Osteoblast (primary cell): ENCODE results near the gene CACNB2. TPM values are rescaled to one million over a fixed set of nuclear protein-coding genes. Genes with fewer than 3 reads are reported as not detected.

ENCODE experiments used
- DNase-seq: peaks from one replicate; pipeline ENCODE4 v3.0.0; 2011; ENCODE audit warnings: low spot score, mixed read lengths; ENCODE audit not compliant: insufficient read length; ENCODE audit errors: missing footprints
- H2AFZ ChIP-seq: 2 replicates; pipeline ENCODE4 v1.6.0; 2011; ENCODE audit warnings: mild to moderate bottlenecking, low read length
- H3K27ac ChIP-seq: 2 replicates; pipeline ENCODE4 v1.5.1; 2011; ENCODE audit warnings: mild to moderate bottlenecking, low read depth, low read length, moderate library complexity
- H3K27me3 ChIP-seq: 2 replicates; pipeline ENCODE4 v1.6.0; 2012; ENCODE audit warnings: mild to moderate bottlenecking, control low read depth, inconsistent platforms, low read length, moderate library complexity; ENCODE audit not compliant: insufficient read depth
- H3K36me3 ChIP-seq: 2 replicates; pipeline ENCODE4 v1.5.1; 2011; ENCODE audit warnings: mild to moderate bottlenecking, low read length, control low read depth, moderate library complexity; ENCODE audit not compliant: insufficient read depth
- H3K4me1 ChIP-seq: 2 replicates; pipeline ENCODE4 v1.5.1; 2011; ENCODE audit warnings: mild to moderate bottlenecking, low read length, control low read depth, moderate library complexity; ENCODE audit not compliant: insufficient read depth
- H3K4me2 ChIP-seq: 2 replicates; pipeline ENCODE4 v1.6.0; 2011; ENCODE audit warnings: mild to moderate bottlenecking, low read length; ENCODE audit not compliant: insufficient read depth
- H3K4me3 ChIP-seq: fragments of 200-600 bp; sonication (generic); 3 replicates; pipeline ENCODE4 v1.5.1; 2012; ENCODE audit warnings: mild to moderate bottlenecking, low read length, inconsistent platforms; ENCODE audit not compliant: insufficient read depth
- H3K79me2 ChIP-seq: 2 replicates; pipeline ENCODE4 v1.6.0; 2012; ENCODE audit warnings: mild to moderate bottlenecking, low read length, control low read depth, inconsistent platforms; ENCODE audit not compliant: insufficient read depth
- H3K9me3 ChIP-seq: 2 replicates; pipeline ENCODE4 v1.5.1; 2011; ENCODE audit warnings: low read depth, low read length, control low read depth
- H4K20me1 ChIP-seq: 2 replicates; pipeline ENCODE4 v1.6.0; 2012; ENCODE audit warnings: mild to moderate bottlenecking, low read length, control low read depth; ENCODE audit not compliant: insufficient read depth
- total RNA-seq: library from RNA; depleted of rRNA; stranded (reverse); fragments of >200 nt; gene quantifications from 2 replicates; pipeline ENCODE4 v1.2.3, GENCODE V29; 2012
- TF ChIP-seq, protein P1 (sequence below): IDR thresholded peaks from 2 replicates; pipeline ENCODE4 v1.5.1; 2011; ENCODE audit warnings: mild to moderate bottlenecking, low read depth, low read length, moderate library complexity; ENCODE audit errors: extremely low read depth

Gene CACNB2
- total RNA-seq, 1 donor, result under 0.01 TPM

DNA sequence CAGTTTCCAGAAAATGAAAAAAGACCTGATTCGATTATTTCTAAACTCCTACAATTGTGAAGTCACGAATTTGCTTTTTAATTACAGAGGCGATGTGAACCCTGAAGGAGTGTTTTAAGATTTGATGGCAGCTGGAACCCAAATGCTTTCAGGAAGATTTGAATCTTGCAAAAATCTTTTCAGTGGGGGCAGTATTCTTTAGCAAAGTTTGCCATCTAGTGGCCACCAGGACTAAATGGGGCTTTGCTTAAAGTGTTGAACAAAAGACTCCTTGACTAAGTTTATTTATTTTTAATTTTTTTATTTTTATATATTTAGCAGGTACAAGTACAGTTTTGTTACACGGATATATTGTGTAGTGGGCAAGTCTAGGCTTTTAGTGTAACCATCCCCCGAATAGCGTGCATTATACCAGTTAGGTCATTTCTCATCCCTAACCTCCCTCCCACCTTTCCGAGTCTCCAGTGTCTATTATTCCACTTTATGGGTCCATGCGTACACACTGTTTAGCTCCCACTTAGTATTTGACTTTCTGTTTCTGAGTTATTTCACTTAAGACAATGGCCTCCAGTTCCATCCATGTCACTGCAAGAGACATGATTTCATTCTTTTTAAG is 98.8 kb downstream of the CACNB2 start:
- TF ChIP-seq, protein P1, sequence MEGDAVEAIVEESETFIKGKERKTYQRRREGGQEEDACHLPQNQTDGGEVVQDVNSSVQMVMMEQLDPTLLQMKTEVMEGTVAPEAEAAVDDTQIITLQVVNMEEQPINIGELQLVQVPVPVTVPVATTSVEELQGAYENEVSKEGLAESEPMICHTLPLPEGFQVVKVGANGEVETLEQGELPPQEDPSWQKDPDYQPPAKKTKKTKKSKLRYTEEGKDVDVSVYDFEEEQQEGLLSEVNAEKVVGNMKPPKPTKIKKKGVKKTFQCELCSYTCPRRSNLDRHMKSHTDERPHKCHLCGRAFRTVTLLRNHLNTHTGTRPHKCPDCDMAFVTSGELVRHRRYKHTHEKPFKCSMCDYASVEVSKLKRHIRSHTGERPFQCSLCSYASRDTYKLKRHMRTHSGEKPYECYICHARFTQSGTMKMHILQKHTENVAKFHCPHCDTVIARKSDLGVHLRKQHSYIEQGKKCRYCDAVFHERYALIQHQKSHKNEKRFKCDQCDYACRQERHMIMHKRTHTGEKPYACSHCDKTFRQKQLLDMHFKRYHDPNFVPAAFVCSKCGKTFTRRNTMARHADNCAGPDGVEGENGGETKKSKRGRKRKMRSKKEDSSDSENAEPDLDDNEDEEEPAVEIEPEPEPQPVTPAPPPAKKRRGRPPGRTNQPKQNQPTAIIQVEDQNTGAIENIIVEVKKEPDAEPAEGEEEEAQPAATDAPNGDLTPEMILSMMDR, result peak; percentile 76
- H3K27ac ChIP-seq, result no peak overlapping the region
- no peaks in the 10 kb centered on the region for H3K36me3 ChIP-seq
- DNase-seq, result no peak
- no peaks in the 10 kb centered on the region for H3K27me3 ChIP-seq
- no peak overlapping the region for H3K4me3 ChIP-seq
- H4K20me1 ChIP-seq, result no peaks in the 10 kb centered on the region
- peaks cover 3% of the 10 kb centered on the region for H3K4me1 ChIP-seq
- H3K9me3 ChIP-seq, result no peaks in the 10 kb centered on the region
- H3K4me2 ChIP-seq, result no peak overlapping the region
- no peak overlapping the region for H2AFZ ChIP-seq
- no peaks in the 10 kb centered on the region for H3K79me2 ChIP-seq

- peaks cover 3% of the 10 kb centered on the region for H3K4me1 ChIP-seq
- no peaks in the 10 kb centered on the region for H3K79me2 ChIP-seq
- H2AFZ ChIP-seq, result peak overlapping the region; percentile 36
- H3K4me3 ChIP-seq, result no peak overlapping the region
- H4K20me1 ChIP-seq, result no peaks in the 10 kb centered on the region
- peaks cover 3% of the 10 kb centered on the region for H3K27me3 ChIP-seq
- no peaks in the 10 kb centered on the region for H3K9me3 ChIP-seq
- H3K27ac ChIP-seq, result no peak overlapping the region
- no peak for DNase-seq
- peak overlapping the region; percentile 38 for H3K4me2 ChIP-seq
- H3K36me3 ChIP-seq, result no peaks in the 10 kb centered on the region
- TF ChIP-seq, protein P1, result no peak
Measured at GRCh38 chr10:18240185-18240882, 100.1 kb downstream of the CACNB2 start.

DNA sequence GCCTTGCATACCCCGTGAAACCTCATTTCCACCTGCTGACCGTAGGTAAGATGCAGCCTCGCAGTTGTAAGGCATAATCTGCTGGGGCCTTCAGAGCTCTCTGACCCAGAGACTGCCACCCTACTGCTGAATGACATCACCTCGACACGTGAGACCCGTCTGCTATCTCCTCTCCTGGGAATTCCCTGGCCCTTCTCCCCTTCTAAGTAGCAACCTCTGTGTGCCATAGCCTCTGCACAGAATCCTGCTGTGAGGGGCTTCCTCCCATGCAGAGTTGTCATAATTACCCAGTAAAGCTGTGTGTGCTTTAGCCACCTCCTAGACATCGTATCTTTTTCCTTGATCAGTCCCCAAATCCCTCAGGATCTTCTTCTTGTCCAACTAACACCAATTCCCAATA is 106.7 kb downstream of the CACNB2 start:
- TF ChIP-seq, protein P1, result no peak
- Histone ChIP-seq H3K4me3 (no peak overlapping the region), H3K27ac (no peak overlapping the region), H4K20me1 (no peaks in the 10 kb centered on the region), H2AFZ (no peak overlapping the region), H3K79me2 (no peaks in the 10 kb centered on the region), H3K9me3 (no peaks in the 10 kb centered on the region), H3K36me3 (no peaks in the 10 kb centered on the region), H3K27me3 (peaks cover 12% of the 10 kb centered on the region), H3K4me1 (no peaks in the 10 kb centered on the region), H3K4me2 (no peak overlapping the region)
- DNase-seq, result no peak

DNA sequence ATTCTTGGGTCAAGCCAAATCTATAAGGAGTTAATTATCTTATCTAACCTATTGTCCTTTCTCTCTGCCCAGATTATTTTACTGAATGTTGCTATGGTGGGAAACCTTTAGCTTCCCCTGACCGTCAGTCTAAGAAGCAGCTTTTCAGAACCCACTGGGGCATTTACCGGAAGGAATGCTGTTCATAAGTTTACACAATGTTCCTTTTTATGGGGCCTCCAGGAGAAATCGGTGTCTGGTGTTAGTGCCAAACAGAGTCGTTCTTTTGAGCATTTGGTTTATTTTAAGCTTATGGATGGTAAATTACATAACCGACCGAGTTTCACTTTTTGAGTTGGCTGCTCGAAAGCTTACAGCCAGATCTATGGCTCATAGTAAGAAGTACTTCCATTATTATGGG is 111.9 kb downstream of the CACNB2 start:
- DNase-seq, result no peak

More for the DNA sequence above, 111.9 kb downstream of the CACNB2 start:
- H3K36me3 ChIP-seq, result no peaks in the 10 kb centered on the region
- H3K79me2 ChIP-seq, result no peaks in the 10 kb centered on the region
- H3K4me3 ChIP-seq, result no peak overlapping the region
- H3K4me1 ChIP-seq, result no peaks in the 10 kb centered on the region
- peaks cover 4% of the 10 kb centered on the region for H3K27me3 ChIP-seq
- no peak overlapping the region for H2AFZ ChIP-seq
- H3K27ac ChIP-seq, result no peak overlapping the region
- no peaks in the 10 kb centered on the region for H3K9me3 ChIP-seq
- TF ChIP-seq, protein P1, result no peak
- H3K4me2 ChIP-seq, result no peak overlapping the region
- H4K20me1 ChIP-seq, result no peaks in the 10 kb centered on the region
